HG03060 (cell line): ENCODE results near the gene OR6B1.
"Not testable (repeated sequence)": the region's sequence is repeated elsewhere in the genome, so short reads cannot be mapped to it uniquely, and the experiment has no call there.

Experiments
- ATAC-seq: cut with Tn5 transposase; IDR thresholded peaks from one replicate; pipeline ENCODE4 v1.9.1; 2021; ENCODE audit warnings: low read depth, moderate number of reproducible peaks; ENCODE audit not compliant: unreplicated experiment

The OR6B1 gene

GRCh38 chr7:144004703-144005102, 4.6 kb downstream of the OR6B1 start:
- ATAC-seq, result no peak

GRCh38 chr7:144006029-144006691, 6.0 kb downstream of the OR6B1 start:
- ATAC-seq, result no peak

DNA sequence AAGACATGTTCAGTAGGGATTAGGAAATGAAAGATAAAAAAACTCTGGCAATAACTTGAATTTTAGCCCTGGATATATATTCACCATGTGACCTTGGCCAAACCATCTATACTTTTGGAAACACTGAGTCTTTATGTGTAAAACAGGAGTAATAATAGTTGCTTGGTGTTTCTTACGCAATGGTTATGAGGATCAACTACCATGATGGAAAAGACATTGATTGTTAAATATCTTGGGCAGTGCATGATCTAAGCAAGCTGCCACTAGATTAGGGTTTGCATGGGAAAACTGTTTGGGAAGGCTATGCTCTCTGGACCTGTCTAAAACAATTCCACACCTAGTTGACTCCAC, 6.5 kb downstream of the OR6B1 start:
- no peak for ATAC-seq

- ATAC-seq, result no peak
Observed at GRCh38 chr7:144009361-144009760, 9.2 kb downstream of the OR6B1 start.

- not testable (repeated sequence) for ATAC-seq
Observed at GRCh38 chr7:144010061-144010460, 9.9 kb downstream of the OR6B1 start.

DNA sequence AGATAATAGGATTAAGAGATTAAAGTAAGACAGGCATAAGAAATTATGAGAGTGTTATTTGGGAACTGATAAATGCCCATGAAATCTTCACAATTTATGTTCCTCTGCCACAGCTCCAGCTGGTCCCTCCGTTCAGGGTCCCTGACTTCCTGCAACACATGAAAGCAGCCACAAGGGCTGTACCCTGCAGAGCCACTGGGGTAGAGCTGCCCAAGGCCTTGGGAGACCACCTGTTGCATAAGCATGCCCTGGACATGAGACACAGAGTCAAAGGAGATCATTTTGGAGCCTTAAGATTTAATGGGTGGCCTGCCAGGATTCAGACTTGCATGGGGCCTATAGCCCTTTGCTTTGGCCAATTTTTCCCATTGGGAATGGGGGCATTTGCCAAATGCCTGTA, 10.7 kb downstream of the OR6B1 start:
- not testable (repeated sequence) for ATAC-seq

GRCh38 chr7:144011458-144012230, 11.5 kb downstream of the OR6B1 start:
- no peak for ATAC-seq

- ATAC-seq, result no peak
Observed at GRCh38 chr7:144018065-144018464, 17.9 kb downstream of the OR6B1 start.

DNA sequence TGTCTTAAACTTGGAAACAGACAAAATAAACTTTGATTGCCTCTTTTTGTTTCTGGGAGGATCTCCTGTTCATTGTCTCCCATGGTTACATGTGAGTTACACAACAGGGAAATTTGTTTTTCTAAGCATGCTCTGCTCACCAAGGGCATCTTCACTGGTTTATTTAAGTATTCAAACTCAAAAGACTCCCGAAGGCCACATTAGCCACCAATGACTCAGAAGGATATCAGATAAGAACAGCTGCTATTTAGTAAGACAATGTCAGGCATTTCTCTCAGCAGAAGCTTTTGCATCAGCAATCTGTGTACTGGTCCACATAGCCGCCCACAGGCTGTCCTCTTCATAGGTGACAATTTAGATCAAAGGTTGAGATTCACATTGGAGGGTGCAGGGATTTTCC, 19.3 kb downstream of the OR6B1 start:
- no peak for ATAC-seq

DNA sequence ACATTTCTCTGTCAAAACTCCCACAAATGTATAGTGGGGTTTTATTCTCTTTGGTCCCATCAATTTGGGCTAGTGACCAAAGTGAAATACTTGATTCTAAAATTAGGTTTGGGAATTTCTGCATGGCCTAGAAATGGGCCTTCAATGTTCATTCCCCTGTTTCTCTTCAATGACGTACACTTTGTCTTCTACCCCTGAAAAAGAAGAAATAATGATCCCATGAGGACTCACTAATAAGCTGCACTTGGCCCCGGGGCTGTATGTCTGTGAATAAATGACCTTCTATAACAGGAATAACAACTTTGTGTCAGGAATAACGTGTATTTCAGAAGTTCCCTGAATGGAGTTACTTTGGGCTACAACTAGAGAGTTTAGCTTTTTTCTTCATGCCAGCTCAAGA, 20.2 kb downstream of the OR6B1 start:
- ATAC-seq, result no peak

- ATAC-seq, result no peak
Observed at GRCh38 chr7:144022169-144022568, 22.0 kb downstream of the OR6B1 start.

GRCh38 chr7:144023171-144023827, 23.2 kb downstream of the OR6B1 start:
- ATAC-seq, result no peak

DNA sequence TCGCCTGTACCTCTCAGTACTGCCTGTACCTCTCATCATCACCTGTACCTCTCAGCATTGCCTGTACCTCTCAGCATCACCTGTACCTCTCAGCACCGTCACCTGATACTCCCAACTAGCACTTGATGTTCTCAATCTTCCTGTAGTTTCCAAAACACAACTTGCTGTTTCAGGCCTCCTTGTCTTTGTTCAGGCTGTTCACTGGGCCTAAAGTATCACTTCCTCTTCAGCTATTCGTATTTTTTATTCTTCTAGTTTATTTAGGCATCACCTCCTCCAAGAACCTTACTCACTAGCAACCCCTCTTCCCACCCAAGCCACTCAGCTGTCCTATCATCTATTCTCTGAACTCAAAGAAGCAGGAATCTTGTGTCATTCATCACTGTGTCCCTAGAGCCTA, 24.1 kb downstream of the OR6B1 start:
- ATAC-seq, result no peak

DNA sequence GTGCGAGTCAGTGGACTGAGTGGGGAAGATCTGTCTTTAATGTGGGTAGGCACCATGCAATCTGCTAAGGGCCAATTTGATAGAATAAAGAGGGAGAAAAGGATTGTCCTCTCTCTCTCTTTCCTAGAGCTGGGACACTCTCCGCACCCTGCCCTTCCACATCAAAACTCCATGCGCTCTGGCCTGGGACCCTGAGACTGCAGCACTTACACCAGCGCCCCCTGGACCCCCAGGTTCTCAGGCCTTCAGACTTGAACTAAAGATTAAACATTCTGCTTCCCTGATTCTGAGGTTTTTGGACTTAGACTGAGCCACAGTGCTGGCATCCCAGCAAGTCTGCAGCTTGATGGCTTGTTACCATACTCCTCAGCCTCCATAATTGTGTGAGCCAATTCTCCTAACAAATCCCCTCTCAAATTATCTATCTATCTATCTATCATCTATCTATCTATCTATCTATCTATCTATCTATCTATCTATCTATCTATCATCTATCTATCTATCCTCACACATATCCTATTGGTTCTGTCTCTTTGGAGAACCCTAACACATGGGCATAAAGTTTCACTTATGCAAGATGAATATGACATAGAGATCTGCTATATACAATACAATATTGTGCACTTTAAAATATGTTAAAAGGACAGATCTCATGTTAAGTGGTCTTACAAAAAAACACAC, 26.2 kb downstream of the OR6B1 start:
- no peak for ATAC-seq

- ATAC-seq, result no peak
Observed at GRCh38 chr7:144027070-144027469, 26.9 kb downstream of the OR6B1 start.

DNA sequence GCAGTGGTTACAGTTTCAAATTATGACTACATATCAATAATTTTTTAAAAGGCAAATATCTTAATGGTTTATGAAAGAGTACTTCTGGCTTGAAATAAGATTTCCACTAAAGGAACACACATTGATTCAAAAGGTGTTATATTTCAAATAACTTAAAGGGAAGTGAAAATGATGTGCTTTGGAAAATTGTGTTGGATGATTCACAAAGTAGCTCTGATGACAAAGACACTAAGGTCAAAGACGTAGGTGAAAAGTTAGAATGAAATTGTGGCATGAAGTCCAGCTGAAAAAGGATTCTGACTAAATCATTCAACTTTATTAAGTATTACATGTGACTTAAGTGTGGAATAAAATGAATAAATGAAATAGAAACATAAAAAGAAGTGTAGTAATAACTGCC, 27.9 kb downstream of the OR6B1 start:
- no peak for ATAC-seq

DNA sequence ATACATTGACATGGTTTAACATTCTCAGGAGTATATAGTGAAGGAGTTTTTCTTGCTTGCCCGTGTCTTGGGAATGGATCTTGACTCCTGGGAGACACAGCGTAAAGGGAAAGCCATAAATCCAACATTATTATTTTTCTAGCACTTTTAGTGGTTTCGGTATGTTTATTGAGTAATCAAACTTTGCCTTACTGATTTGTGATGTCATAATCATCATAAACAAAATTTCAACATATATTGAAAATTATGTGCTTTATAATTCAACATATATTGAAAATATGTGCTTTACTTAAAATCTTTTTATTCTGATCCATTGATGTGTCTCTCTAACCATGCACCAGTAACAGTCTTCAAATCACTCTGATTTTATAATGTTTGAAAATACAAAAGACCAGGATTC, 28.4 kb downstream of the OR6B1 start:
- ATAC-seq, result no peak

DNA sequence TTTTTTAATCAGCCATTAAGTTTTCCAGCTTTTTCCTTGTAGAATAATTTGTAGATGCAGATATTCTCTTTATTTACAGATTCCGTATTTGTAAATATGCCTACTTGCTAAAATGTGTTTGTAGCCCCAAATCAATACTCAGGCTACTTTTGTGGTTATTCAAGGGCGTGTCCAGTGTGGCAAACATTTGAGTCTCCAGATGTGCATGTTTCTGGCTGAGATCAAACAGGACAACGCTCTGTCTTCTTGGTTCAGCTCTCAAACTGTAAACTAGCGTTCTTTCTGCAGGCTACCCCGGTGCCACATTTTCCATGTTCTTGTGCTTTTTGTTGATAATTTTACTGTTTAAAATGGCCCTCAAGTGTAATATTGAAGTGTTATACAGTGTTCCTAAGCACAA, 32.4 kb downstream of the OR6B1 start:
- no peak for ATAC-seq

DNA sequence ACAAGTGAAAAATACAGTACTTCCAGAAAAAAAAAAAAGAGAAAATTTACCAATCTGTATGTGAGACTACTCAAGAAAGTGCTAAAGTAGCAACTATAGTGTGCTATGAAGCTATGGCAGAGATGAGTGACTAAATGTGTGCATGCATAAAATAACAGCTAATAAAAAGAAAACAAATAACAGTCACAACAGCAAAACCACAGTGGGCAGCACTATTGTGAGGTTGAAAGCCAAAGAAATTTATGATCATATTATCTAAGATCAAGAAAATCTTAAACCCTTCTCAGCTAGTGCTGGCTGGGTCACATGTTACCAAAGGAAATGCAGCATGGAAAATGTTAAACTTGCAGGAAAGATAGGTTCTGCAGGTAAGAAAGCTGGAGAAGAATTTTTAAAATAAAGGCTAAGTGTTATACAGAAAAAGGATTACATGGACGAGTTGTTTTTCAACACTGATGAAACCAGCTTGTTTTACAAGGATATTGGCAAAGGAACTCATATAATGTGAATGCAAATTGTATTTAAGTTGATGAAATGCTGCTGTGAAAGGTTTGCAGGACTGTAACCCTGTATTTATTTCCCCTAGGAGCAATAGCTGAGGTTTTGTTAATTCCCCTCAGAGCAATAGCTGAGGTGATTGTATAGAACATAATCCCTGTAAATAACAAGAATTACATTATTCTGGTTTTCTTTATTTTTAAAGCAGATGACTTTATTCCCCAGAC, 33.0 kb downstream of the OR6B1 start:
- ATAC-seq, result no peak

DNA sequence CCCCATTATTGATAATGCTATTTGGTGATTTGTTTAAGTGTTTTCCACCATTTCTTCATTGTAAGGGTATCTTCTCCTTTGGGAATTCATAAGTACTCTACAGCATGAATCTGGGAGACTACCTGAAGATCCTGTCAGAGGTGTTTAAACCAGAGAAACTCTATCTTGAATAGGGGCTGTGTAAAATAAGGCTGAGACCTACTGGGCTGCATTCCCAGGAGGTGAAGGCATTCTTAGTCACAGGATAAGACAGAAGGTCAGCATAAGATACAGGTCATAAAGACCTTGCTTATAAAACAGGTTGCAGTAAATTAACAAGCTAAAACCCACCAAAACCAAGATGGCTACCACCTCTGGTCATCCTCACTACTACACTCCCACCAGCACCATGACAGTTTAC, 35.3 kb downstream of the OR6B1 start:
- no peak for ATAC-seq
